HCT116 (cell line): ENCODE measurements around the gene RABGEF1. TPM values are rescaled to one million over a fixed set of nuclear protein-coding genes. Genes with fewer than 3 reads are reported as not detected.

ENCODE experiments used
- ATAC-seq: fragments of 200-7000 bp; cut with Tn5 transposase; 2 replicates; pipeline ENCODE4 v1.9.1; 2020; ENCODE audit warnings: mild to moderate bottlenecking, moderate library complexity
- BruUV-seq: library from RNA; stranded (reverse); fragments of 400-500 nt; replicated peaks from 2 replicates; lab custom pipeline; 2021; lab: Mats Ljungman, UMichigan
- CTCF ChIA-PET: fragments of 300-600 bp; sonication (Branson Sonifier 250); formaldehyde crosslinking; loops from one replicate; lab custom pipeline; 2021; ENCODE audit warnings: antibody characterized with exemption; lab: Charles Lee
- POLR2A ChIA-PET: fragments of 300-600, 350-600 bp; sonication (Branson Sonifier 250); formaldehyde crosslinking; loops from one replicate; lab custom pipeline; 2021; ENCODE audit warnings: antibody characterized with exemption; lab: Charles Lee
- RAD21 ChIA-PET, 2 experiments: fragments of 300-600 bp; sonication (Branson Sonifier 250); formaldehyde crosslinking; loops; one replicate each; lab custom pipeline; 2023; ENCODE audit warnings: low total read pairs in 2 of 2; ENCODE audit not compliant: uncharacterized antibody in 2 of 2, unreplicated experiment in 2 of 2, low non-redundant PET in 1 of 2; lab: Charles Lee
- DNase-seq: peaks from one replicate; pipeline ENCODE4 v3.0.0-alpha.2; 2010; ENCODE audit warnings: low read depth, low spot score
- H2AFZ ChIP-seq: fragments of 200-600 bp; shearing (Covaris generic), sonication (generic); 2 replicates; pipeline ENCODE4 v1.6.1; 2017; ENCODE audit warnings: low read depth, mixed run types, mixed read lengths, antibody characterized with exemption, low read length; ENCODE audit not compliant: poor library complexity, severe bottlenecking
- H3K27ac ChIP-seq: 2 replicates; pipeline ENCODE4 v1.5.1; 2012; ENCODE audit warnings: low read depth, low read length
- H3K27me3 ChIP-seq: fragments of 200-600 bp; sonication (generic); 2 replicates; pipeline ENCODE4 v1.6.1; 2016; ENCODE audit warnings: mixed run types, low read length, mixed read lengths; ENCODE audit not compliant: insufficient read depth
- H3K36me3 ChIP-seq, 2 experiments: fragments of 200-500 bp in 1 of 2; fragments of 200-600 bp in 1 of 2; sonication (Bioruptor generic) in 1 of 2; sonication (generic) in 1 of 2; 2 replicates each; pipeline versions ENCODE4 v1.5.1 to v1.6.1; 2014 to 2016; ENCODE audit warnings: low read length in 2 of 2, inconsistent platforms in 1 of 2, mixed read lengths in 1 of 2, mixed run types in 1 of 2; ENCODE audit not compliant: insufficient read depth in 2 of 2, control insufficient read depth in 1 of 2
- H3K4me1 ChIP-seq, 2 experiments: fragments of 200-600 bp in 1 of 2; sonication (generic) in 1 of 2; 2 replicates each; pipeline versions ENCODE4 v1.5.1 to v1.6.1; 2012 to 2017; ENCODE audit warnings: low read length in 2 of 2, inconsistent platforms in 1 of 2, mild to moderate bottlenecking in 1 of 2, mixed read lengths in 1 of 2, mixed run types in 1 of 2, moderate library complexity in 1 of 2; ENCODE audit not compliant: insufficient read depth in 2 of 2, control insufficient read depth in 1 of 2
- H3K4me2 ChIP-seq: fragments of 200-600 bp; sonication (generic); 2 replicates; pipeline ENCODE4 v1.6.1; 2017; ENCODE audit warnings: mixed run types, low read length, mixed read lengths
- H3K4me3 ChIP-seq, 2 experiments: fragments of 200-600 bp in 1 of 2; sonication (generic) in 1 of 2; replicated peaks in 1 of 2; 2 replicates each; pipeline ENCODE4 v1.5.1; 2011 to 2016; ENCODE audit warnings: low read length in 2 of 2, control low read depth in 1 of 2, low read depth in 1 of 2, mild to moderate bottlenecking in 1 of 2, mixed read lengths in 1 of 2, mixed run types in 1 of 2
- H3K79me2 ChIP-seq: fragments of 200-600 bp; sonication (generic); 2 replicates; pipeline ENCODE4 v1.6.1; 2017; ENCODE audit warnings: mild to moderate bottlenecking, mixed run types, low read length, moderate library complexity, mixed read lengths; ENCODE audit not compliant: insufficient read depth
- H3K9ac ChIP-seq: fragments of 200-600 bp; sonication (generic); 2 replicates; pipeline ENCODE4 v1.6.1; 2016; ENCODE audit warnings: low read length, mixed read lengths
- H3K9me2 ChIP-seq: fragments of 200-600 bp; sonication (generic), shearing (Covaris generic); 2 replicates; pipeline ENCODE4 v1.6.1; 2017; ENCODE audit warnings: mixed run types, mild to moderate bottlenecking, moderate library complexity; ENCODE audit not compliant: insufficient read depth
- H3K9me3 ChIP-seq, 2 experiments: fragments of 200-500 bp in 1 of 2; fragments of 200-600 bp in 1 of 2; sonication (Bioruptor generic) in 1 of 2; sonication (generic) in 1 of 2; 2 replicates each; pipeline ENCODE4 v1.6.1; 2014 to 2017; ENCODE audit warnings: low read length in 2 of 2, mixed read lengths in 2 of 2, inconsistent platforms in 1 of 2, low read depth in 1 of 2, mild to moderate bottlenecking in 1 of 2, mixed run types in 1 of 2, moderate library complexity in 1 of 2; ENCODE audit not compliant: control insufficient read depth in 1 of 2, insufficient read depth in 1 of 2
- H4K20me1 ChIP-seq: fragments of 200-600 bp; sonication (generic), shearing (Covaris generic); 2 replicates; pipeline ENCODE4 v1.6.1; 2017; ENCODE audit warnings: mixed run types, mild to moderate bottlenecking, moderate library complexity; ENCODE audit not compliant: insufficient read depth
- CBX3 ChIP-seq: IDR thresholded peaks from 2 replicates; pipeline ENCODE4 v1.6.1; 2012; ENCODE audit warnings: low read depth
- CTCF ChIP-seq, 3 experiments: fragments of 200-600 bp in 1 of 3; sonication (generic) in 1 of 3; IDR thresholded peaks in 2 of 3; conservative IDR thresholded peaks in 1 of 3; 2 replicates each; pipeline ENCODE4 v1.5.1; 2012 to 2017; ENCODE audit warnings: low read depth in 2 of 3, low read length in 2 of 3, antibody characterized with exemption in 1 of 3, borderline replicate concordance in 1 of 3, control low read depth in 1 of 3, mild to moderate bottlenecking in 1 of 3, mixed read lengths in 1 of 3, mixed run types in 1 of 3, moderate library complexity in 1 of 3; ENCODE audit not compliant: insufficient read depth in 1 of 3
- EGR1 ChIP-seq: IDR thresholded peaks from 2 replicates; pipeline ENCODE4 v1.6.1; 2012; ENCODE audit warnings: low read depth
- EZH2phosphoT487 ChIP-seq: fragments of 200-600 bp; IDR thresholded peaks from 2 replicates; pipeline ENCODE4 v1.6.1; 2018; ENCODE audit warnings: antibody characterized with exemption, borderline replicate concordance
- JUND ChIP-seq: IDR thresholded peaks from 2 replicates; pipeline ENCODE4 v1.6.1; 2012
- POLR2A ChIP-seq: IDR thresholded peaks from 2 replicates; pipeline ENCODE4 v1.7.0; 2011; ENCODE audit warnings: borderline replicate concordance; ENCODE audit not compliant: insufficient read depth, insufficient read length; ENCODE audit errors: extremely low read depth
- POLR2AphosphoS5 ChIP-seq: IDR thresholded peaks from 2 replicates; pipeline ENCODE4 v1.6.1; 2011; ENCODE audit warnings: mild to moderate bottlenecking, low read depth, low read length, moderate library complexity
- SP1 ChIP-seq: IDR thresholded peaks from 2 replicates; pipeline ENCODE4 v1.6.1; 2012; ENCODE audit warnings: low read depth
- SRF ChIP-seq: IDR thresholded peaks from 2 replicates; pipeline ENCODE4 v1.6.1; 2012; ENCODE audit warnings: low read depth
- TCF7L2 ChIP-seq: IDR thresholded peaks from 2 replicates; pipeline ENCODE4 v1.7.0; 2011; ENCODE audit warnings: borderline replicate concordance, inconsistent platforms; ENCODE audit not compliant: insufficient read depth, insufficient read length; ENCODE audit errors: extremely low read depth
- YY1 ChIP-seq: IDR thresholded peaks from 2 replicates; pipeline ENCODE4 v1.6.1; 2011; ENCODE audit warnings: low read length, low read depth, moderate library complexity, mild to moderate bottlenecking; ENCODE audit not compliant: insufficient replicate concordance; ENCODE audit errors: extremely low read depth
- ZBTB33 ChIP-seq: IDR thresholded peaks from 2 replicates; pipeline ENCODE4 v1.6.1; 2011; ENCODE audit warnings: mild to moderate bottlenecking, low read length, moderate library complexity; ENCODE audit not compliant: insufficient replicate concordance; ENCODE audit errors: extremely low read depth
- ZFX ChIP-seq: fragments of 450-650 bp; IDR thresholded peaks from 2 replicates; pipeline ENCODE4 v1.6.1; 2017
- intact Hi-C: fragments of 100-400 bp; cut with micrococcal nuclease; formaldehyde crosslinking; loops from 2 replicates; pipeline ENCODE4 v1.10.0; 2022
- total RNA-seq: library from RNA; stranded (reverse); gene quantifications from one replicate; pipeline ENCODE4 v1.2.1, GENCODE V29; 2021; ENCODE audit not compliant: unreplicated experiment
- TF ChIP-seq, protein P1 (sequence below): IDR thresholded peaks from 2 replicates; pipeline ENCODE4 v1.6.1; 2012; ENCODE audit warnings: low read depth
- TF ChIP-seq, protein P2 (sequence below): IDR thresholded peaks from 2 replicates; pipeline ENCODE4 v1.6.1; 2012

Gene RABGEF1
- total RNA-seq, 1 experiment from 2014 or later: 22.9 TPM

DNA sequence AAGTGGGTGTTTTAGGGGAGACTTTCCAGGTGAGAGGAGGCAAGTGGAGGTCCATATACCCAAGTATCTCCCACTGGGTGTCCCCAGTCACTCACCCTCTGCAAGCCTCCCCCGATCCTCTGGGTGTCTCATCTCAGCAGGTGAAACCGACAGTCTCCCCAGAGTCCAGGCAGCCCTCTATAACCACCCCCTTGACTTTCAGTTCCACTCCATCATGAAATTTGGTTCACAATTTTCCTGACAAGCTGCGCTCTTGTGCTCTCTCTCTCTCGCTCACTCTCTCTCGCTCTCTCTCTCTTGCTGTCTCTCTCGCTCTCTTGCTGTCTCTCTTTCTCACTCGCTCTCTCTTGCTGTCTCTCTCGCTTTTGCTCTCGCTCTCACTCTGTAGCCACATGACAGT lies 8.1 kb upstream of the RABGEF1 start:
- TF ChIP-seq POLR2A (no peak), POLR2AphosphoS5 (no peak), EGR1 (no peak), CTCF (IDR thresholded peaks at IDR 0.05 in 2 of 3, conservative IDR thresholded peaks at IDR 0.05 in 1 of 3; ENCODE audit: borderline replicate concordance in 1 of 3, insufficient read depth in 1 of 3, low read depth in 2 of 3, low read length in 2 of 3) (no peak), YY1 (no peak), TCF7L2 (no peak), CBX3 (no peak), SP1 (no peak), SRF (no peak), ZFX (no peak), EZH2phosphoT487 (no peak), JUND (no peak), ZBTB33 (no peak)
- TF ChIP-seq, protein P1, sequence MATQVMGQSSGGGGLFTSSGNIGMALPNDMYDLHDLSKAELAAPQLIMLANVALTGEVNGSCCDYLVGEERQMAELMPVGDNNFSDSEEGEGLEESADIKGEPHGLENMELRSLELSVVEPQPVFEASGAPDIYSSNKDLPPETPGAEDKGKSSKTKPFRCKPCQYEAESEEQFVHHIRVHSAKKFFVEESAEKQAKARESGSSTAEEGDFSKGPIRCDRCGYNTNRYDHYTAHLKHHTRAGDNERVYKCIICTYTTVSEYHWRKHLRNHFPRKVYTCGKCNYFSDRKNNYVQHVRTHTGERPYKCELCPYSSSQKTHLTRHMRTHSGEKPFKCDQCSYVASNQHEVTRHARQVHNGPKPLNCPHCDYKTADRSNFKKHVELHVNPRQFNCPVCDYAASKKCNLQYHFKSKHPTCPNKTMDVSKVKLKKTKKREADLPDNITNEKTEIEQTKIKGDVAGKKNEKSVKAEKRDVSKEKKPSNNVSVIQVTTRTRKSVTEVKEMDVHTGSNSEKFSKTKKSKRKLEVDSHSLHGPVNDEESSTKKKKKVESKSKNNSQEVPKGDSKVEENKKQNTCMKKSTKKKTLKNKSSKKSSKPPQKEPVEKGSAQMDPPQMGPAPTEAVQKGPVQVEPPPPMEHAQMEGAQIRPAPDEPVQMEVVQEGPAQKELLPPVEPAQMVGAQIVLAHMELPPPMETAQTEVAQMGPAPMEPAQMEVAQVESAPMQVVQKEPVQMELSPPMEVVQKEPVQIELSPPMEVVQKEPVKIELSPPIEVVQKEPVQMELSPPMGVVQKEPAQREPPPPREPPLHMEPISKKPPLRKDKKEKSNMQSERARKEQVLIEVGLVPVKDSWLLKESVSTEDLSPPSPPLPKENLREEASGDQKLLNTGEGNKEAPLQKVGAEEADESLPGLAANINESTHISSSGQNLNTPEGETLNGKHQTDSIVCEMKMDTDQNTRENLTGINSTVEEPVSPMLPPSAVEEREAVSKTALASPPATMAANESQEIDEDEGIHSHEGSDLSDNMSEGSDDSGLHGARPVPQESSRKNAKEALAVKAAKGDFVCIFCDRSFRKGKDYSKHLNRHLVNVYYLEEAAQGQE: no peak
- TF ChIP-seq, protein P2, sequence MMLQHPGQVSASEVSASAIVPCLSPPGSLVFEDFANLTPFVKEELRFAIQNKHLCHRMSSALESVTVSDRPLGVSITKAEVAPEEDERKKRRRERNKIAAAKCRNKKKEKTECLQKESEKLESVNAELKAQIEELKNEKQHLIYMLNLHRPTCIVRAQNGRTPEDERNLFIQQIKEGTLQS: no peak
- no peak for DNase-seq
- intact Hi-C loops: no loop called here
- Histone ChIP-seq H3K36me3 (no peaks in the 10 kb centered on the region), H4K20me1 (no peaks in the 10 kb centered on the region), H3K9me3 (no peaks in the 10 kb centered on the region), H3K9me2 (no peaks in the 10 kb centered on the region), H2AFZ (no peak overlapping the region), H3K79me2 (no peaks in the 10 kb centered on the region), H3K27me3 (no peaks in the 10 kb centered on the region), H3K4me2 (no peak overlapping the region), H3K27ac (no peak overlapping the region), H3K9ac (no peak overlapping the region), H3K4me3 (no peak overlapping the region), H3K4me1 (no peaks in the 10 kb centered on the region)
- ChIA-PET POLR2A (no interaction called here), RAD21 (no interaction called here), CTCF (no interaction called here)
- no peak for ATAC-seq
- no TSS peak for BruUV-seq
